ENCODE data around the gene ENTR1.

ENTR1 gene

DNA sequence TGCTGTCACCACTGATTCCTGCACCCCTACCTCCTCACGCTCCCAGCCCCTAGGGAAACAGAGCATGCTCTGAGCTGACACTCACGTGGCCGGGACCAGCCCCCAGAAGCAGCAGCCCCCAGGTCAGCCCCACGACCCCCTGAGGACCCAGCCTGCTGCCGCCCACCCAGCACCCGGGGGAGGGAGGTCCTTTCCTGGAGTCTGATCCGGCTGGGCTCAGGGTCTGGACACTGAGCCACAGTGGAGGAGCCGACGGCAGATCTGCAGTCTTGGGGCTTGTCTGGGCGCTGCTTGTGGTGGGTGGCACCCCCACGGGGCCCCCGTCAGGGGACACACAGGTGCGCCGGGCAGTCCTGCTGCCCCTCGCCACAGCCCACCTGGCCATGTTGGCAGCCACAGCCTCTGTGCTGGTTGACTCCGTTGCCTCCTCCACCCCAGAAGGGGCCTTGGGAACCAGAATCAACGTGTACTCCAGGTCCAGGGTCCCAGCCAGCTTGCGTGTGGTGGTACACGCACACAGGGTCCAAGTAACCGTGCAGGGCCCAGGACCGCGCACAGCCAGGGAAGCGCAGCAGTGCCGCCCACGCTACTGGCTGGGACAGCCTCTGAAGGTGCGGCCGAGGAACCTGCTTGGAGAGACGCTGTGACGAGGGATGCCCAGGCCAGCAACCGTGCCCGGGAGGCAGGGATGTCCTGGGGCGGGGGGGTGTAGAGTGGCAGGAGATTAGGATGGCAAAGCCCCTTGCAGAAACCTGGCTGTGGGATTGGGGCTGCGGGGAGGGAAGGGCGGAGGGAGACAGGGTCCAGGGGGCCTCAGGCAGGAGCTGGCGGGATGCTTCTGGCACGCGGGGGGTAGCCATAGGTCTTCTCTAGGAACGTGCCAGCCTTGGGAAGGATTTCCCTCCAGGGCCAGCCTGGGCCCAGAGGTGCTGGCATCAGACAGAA, 50.4 kb downstream of the ENTR1 start:
- DNase-seq, result no peak

GRCh38 chr9:136358888-136359287, 51.5 kb downstream of the ENTR1 start:
- DNase-seq, result no peak

DNA sequence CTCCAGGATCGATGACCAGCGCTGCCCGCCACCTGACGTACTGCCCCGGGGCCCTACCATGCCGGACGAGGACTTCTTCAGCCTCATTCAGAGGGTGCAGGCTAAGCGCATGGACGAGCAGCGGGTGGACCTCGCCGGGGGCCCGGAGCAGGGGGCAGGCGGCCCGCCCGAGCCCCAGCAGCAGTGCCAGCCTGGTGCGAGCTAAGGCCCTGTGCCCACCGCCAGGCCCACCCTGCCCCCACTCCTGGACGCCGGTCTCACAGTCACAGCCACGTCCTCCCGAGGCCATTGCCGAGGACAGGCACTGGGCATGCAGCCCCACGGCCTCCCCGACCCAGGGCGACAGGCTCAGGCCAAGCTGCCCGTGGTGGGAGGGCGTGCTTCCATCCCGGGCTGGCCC, 52.4 kb downstream of the ENTR1 start:
- DNase-seq, result no peak

- DNase-seq, result no peak
Measured at GRCh38 chr9:136357202-136357725, 53.1 kb downstream of the ENTR1 start.

- DNase-seq, result no peak
Measured at GRCh38 chr9:136355616-136356557, 54.5 kb downstream of the ENTR1 start.

DNA sequence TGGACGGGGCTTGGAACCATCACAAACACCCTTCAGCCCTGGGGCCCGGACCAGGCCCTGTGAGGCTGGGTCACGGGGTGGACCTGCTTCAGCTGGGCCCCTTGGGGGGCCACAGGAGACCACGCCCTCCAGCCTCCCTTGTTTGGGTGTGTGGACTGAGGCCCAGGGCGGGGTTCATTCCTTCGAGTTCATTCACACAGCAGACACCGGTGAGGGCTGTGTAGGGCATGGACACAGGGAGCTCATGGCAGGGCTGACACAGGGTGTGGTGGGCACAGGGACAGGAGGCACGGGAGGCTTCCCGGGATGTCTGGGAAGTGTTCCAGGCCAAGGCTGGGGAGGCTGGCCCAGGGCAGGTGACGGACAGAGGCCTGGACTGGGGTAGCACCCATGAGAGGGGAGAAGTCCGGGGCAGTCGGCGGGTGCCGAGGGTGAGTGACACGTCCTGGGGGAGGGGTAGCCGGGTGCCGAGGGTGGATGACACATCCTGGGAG, 55.8 kb downstream of the ENTR1 start:
- no peak for DNase-seq

DNA sequence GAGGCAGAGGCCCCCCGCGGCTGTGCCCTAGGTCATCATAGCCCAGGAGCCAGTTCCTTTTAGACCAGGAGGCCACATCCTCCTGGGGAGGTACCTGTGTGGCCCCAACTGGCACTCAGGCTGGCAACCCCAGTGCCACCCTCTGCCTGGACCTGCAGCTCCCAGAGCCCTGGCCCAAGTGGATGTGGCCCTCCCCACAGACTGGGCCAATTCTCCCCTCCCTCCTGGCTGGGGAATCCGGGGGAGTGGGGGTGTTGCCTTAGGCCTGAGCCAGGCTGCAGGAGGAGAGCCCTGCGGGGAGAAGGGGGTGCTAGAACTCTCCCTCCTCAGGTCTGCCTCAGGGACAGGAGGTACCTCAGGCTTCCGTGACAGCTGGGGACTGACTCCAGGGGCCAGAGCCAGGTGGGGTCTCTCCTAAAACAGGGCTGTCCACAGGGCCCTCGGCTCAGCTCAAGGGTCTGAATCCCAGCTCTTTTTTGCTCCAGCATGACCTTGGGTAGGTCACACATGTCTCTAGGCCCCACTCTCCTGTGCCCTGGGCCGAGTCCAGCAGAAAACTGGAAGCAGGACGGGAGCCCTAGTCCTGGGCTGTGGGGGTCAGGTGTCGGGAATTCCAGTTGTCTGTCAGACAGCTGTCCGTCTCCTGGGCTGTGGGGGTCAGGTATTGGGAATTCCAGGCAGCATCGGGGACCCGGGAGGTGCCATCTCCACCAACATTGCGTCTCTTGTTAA, 56.5 kb downstream of the ENTR1 start:
- DNase-seq, result no peak

DNA sequence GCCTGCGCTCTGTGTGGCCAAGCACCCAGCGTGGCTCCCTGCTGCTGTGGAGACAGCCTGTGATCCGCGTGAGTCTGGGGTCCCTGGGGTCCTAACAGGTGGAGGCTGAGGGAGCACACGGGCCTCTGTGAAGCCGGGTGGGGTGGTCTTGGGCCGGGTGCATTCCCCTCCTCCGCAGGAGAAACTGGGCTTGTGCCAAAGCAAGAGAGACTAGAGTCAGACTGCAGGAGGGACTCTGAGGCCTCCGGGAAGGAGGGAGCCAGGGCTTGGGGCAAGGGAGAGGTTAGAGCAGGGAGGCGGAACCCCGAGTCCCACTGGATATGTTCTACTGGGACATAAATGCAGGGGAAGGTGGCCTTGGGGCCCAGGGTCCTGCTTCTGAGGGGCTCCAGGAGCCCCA, 57.3 kb downstream of the ENTR1 start:
- no peak for DNase-seq

- no peak for DNase-seq
Measured at GRCh38 chr9:136352682-136353081, 57.7 kb downstream of the ENTR1 start.

All from NCI-H2171 (cell line).